Spleen (tissue), 11 donors: Measurements from ENCODE around the gene ADM2. TPM values are rescaled to one million over a fixed set of nuclear protein-coding genes. Genes with fewer than 3 reads are reported as not detected.

Experiments used
- DNase-seq: peaks from one replicate; pipeline ENCODE4 v3.0.0-alpha.2; 2020
- H3K27ac ChIP-seq, 8 donors: fragments of 200-600 bp; sonication (generic) in 7 of 8; 1 replicate in 4 of 8; 2 replicates in 4 of 8; pipeline versions ENCODE4 v1.5.0 to v1.8.0; 2016 to 2021; ENCODE audit warnings: inconsistent platforms in 4 of 8, mild to moderate bottlenecking in 4 of 8, moderate library complexity in 1 of 8
- H3K27me3 ChIP-seq, 7 donors: fragments of 200-600 bp; sonication (generic) in 6 of 7; replicated peaks in 1 of 7; 1 replicate in 4 of 7; 2 replicates in 3 of 7; pipeline versions ENCODE4 v1.5.0 to v1.8.0; 2016 to 2021; ENCODE audit warnings: inconsistent platforms in 3 of 7, mild to moderate bottlenecking in 1 of 7
- H3K36me3 ChIP-seq, 6 donors: fragments of 200-600 bp; sonication (generic) in 5 of 6; 1 replicate in 4 of 6; 2 replicates in 2 of 6; pipeline versions ENCODE4 v1.5.0 to v1.8.0; 2016 to 2021; ENCODE audit warnings: inconsistent platforms in 2 of 6
- H3K4me1 ChIP-seq, 6 donors: fragments of 200-600 bp; sonication (generic) in 5 of 6; 1 replicate in 3 of 6; 2 replicates in 3 of 6; pipeline versions ENCODE4 v1.5.0 to v1.8.0; 2016 to 2021; ENCODE audit warnings: inconsistent platforms in 3 of 6
- H3K4me3 ChIP-seq, 8 donors: fragments of 200-600 bp; sonication (generic) in 7 of 8; 1 replicate in 4 of 8; 2 replicates in 4 of 8; pipeline versions ENCODE4 v1.5.0 to v1.8.0; 2016 to 2021; ENCODE audit warnings: inconsistent platforms in 4 of 8, mild to moderate bottlenecking in 4 of 8, moderate library complexity in 2 of 8
- H3K9me3 ChIP-seq, 8 donors: fragments of 200-600 bp; sonication (generic) in 7 of 8; 1 replicate in 4 of 8; 2 replicates in 4 of 8; pipeline versions ENCODE4 v1.5.0 to v1.8.0; 2016 to 2021; ENCODE audit warnings: inconsistent platforms in 4 of 8
- CTCF ChIP-seq, 11 experiments: fragments of 200-600 bp in 7 of 11; fragments of 450-650 bp in 4 of 11; sonication (generic) in 4 of 11; IDR thresholded peaks in 8 of 11; conservative IDR thresholded peaks in 3 of 11; 1 replicate in 7 of 11; 2 replicates in 4 of 11; pipeline versions ENCODE4 v1.4.0 to v1.8.0; 2016 to 2021; ENCODE audit warnings: antibody characterized with exemption in 11 of 11, inconsistent platforms in 4 of 11, mild to moderate bottlenecking in 1 of 11
- POLR2A ChIP-seq, 3 donors: fragments of 450-650 bp; IDR thresholded peaks; one replicate each; pipeline ENCODE4 v1.5.1; 2017; ENCODE audit warnings: antibody characterized with exemption in 3 of 3, mild to moderate bottlenecking in 1 of 3
- POLR2AphosphoS5 ChIP-seq, 3 donors: sonication (generic); formaldehyde crosslinking; IDR thresholded peaks; one replicate each; pipeline ENCODE4 v1.5.1; 2017; ENCODE audit warnings: antibody characterized with exemption in 3 of 3
- WGBS, 5 donors: extraction: QIAGEN DNeasy Blood & Tissue Kit in 3 of 5; methylation state at CpG; one replicate each; pipeline versions ENCODE4 v1.1.5 to v1.1.7; 2013 to 2018; 5-methylcytosine and 5-hydroxymethylcytosine counted together
- intact Hi-C: fragments of 100-400 bp; cut with DNase I; formaldehyde crosslinking; loops from one replicate; pipeline ENCODE4 v1.15.0; 2023; ENCODE audit warnings: low total_unique reads
- polyA plus RNA-seq, 3 donors: library from polyadenylated mRNA; stranded (reverse); fragments of 200-250 nt; gene quantifications; one replicate each; pipeline ENCODE4 v1.2.1, GENCODE V29; 2013
- total RNA-seq, 7 donors: library from RNA; depleted of rRNA in 3 of 7; stranded (reverse); fragments of >200 nt in 3 of 7; fragmentation: NEBNext Ultra II Directional in 4 of 7; extraction: Animal tissue kit (Norgen Biotek cat#: 25700) in 4 of 7; gene quantifications; one replicate each; pipeline versions ENCODE4 v1.1.0 to v1.2.1, GENCODE V29; 2016 to 2021
- donor health status: healthy with polysubstance abuse.
- donor health status: DM: no; HTN: no; CAD: no; lungs with moderate emphysema.
- donor health status: DM: no; HTN: no; CAD: no.
- donor health status: Bipolar disorder and iron deficiency.
- donor health status: healthy.
- donor health status: DM: no; HTN: no; CAD: no.
- donor health status: DM: yes; HTN: yes; CAD: no.

The ADM2 gene
- total and polyA plus RNA-seq, 10 donors, result 0.74 to 3.5 (median 2.0) TPM

- Histone ChIP-seq H3K36me3 (no peaks in the 10 kb centered on the region), H3K4me1 (peaks cover 50 to 61% (median 57%) of the 10 kb centered on the region in 6 donors), H3K27me3 (peaks cover 0 to 2% (median 0%) of the 10 kb centered on the region in 7 donors), H3K27ac (peak overlapping the region in 7 of 8 donors; percentile 51 to 91 (median 86)), H3K4me3 (peak overlapping the region; percentile 54 to 97 (median 80)), H3K9me3 (no peaks in the 10 kb centered on the region)
- peak; percentile 86 for DNase-seq
- intact Hi-C loops, result loop anchor here (10.0 kb wide), 1 partner anchor 129 kb away; the partner anchor contains the start of gene PPP6R2
- 6 to 11% (median 9%) methylated on average over 39 to 62 of the region's 62 CpGs for WGBS, 5 donors
- TF ChIP-seq POLR2A (IDR thresholded peaks at IDR 0.05), result no peak
- peak in 1 of 3 donors; percentile 32 for TF ChIP-seq POLR2AphosphoS5 (IDR thresholded peaks at IDR 0.05)
- no peak for TF ChIP-seq CTCF (IDR thresholded peaks at IDR 0.05 in 8 of 11, conservative IDR thresholded peaks at IDR 0.05 in 3 of 11)
Observed at GRCh38 chr22:50473855-50474671, 7.3 kb upstream of the ADM2 start.

- peak; percentile 71 to 81 (median 75) for TF ChIP-seq POLR2AphosphoS5 (IDR thresholded peaks at IDR 0.05)
- peak in 1 of 3 donors; percentile 54 for TF ChIP-seq POLR2A (IDR thresholded peaks at IDR 0.05)
- no peak for TF ChIP-seq CTCF (IDR thresholded peaks at IDR 0.05 in 8 of 11, conservative IDR thresholded peaks at IDR 0.05 in 3 of 11)
- Histone ChIP-seq H3K4me3 (peak within 1 kb of the TSS; percentile 57 to 97 (median 80)), H3K36me3 (no peaks in the 10 kb centered on the region), H3K27ac (peak within 1 kb of the TSS; percentile 74 to 91 (median 84)), H3K9me3 (no peaks in the 10 kb centered on the region), H3K4me1 (peaks cover 43 to 52% (median 48%) of the 10 kb centered on the region in 6 donors), H3K27me3 (peaks cover 0 to 11% (median 0%) of the 10 kb centered on the region in 7 donors)
- intact Hi-C loops, result loop anchor here (10.0 kb wide), 1 partner anchor 130 kb away; the partner anchor contains the start of gene PPP6R2
- WGBS, 5 donors, result 1 to 17% (median 3%) methylated on average over 8 to 97 of the region's 97 CpGs
- peak; percentile 97 for DNase-seq
Observed at GRCh38 chr22:50474710-50475651, 6.4 kb upstream of the ADM2 start, which contains the start of gene SBF1. TSS of gene SBF1 (minus strand) at chr22:50475035. CDS start at chr22:50474840, 195 bp downstream.

GRCh38 chr22:50475652-50476002, 5.7 kb upstream of the ADM2 start:
- Histone ChIP-seq H3K27ac (peak overlapping the region in 4 of 8 donors; percentile 86 to 91 (median 90)), H3K27me3 (peaks cover 0 to 17% (median under 1%) of the 10 kb centered on the region in 7 donors), H3K9me3 (no peaks in the 10 kb centered on the region), H3K4me1 (peaks cover 38 to 46% (median 42%) of the 10 kb centered on the region in 6 donors), H3K36me3 (no peaks in the 10 kb centered on the region), H3K4me3 (peak overlapping the region in 6 of 8 donors; percentile 57 to 97 (median 86))
- intact Hi-C loops, result loop anchor here (10.0 kb wide), 1 partner anchor 131 kb away; the partner anchor contains the start of gene PPP6R2
- TF ChIP-seq POLR2AphosphoS5 (IDR thresholded peaks at IDR 0.05) (no peak), CTCF (IDR thresholded peaks at IDR 0.05 in 8 of 11, conservative IDR thresholded peaks at IDR 0.05 in 3 of 11) (no peak), POLR2A (IDR thresholded peaks at IDR 0.05) (no peak)
- 86 to 92% (median 90%) methylated on average over 6 of the region's 6 CpGs for WGBS, 5 donors
- DNase-seq, result no peak
